Mammary epithelial cell (primary cell): ENCODE measurements around the gene SNTG2.

Source experiments
- CTCF ChIP-seq, 2 donors: IDR thresholded peaks in 1 of 2; conservative IDR thresholded peaks in 1 of 2; 2 replicates each; pipeline ENCODE4 v1.5.1; 2011 to 2012; ENCODE audit warnings: inconsistent platforms in 2 of 2, low read length in 2 of 2, mild to moderate bottlenecking in 2 of 2, control low read depth in 1 of 2, low read depth in 1 of 2; ENCODE audit not compliant: insufficient read depth in 1 of 2; ENCODE audit errors: extremely low read depth in 1 of 2
- EZH2 ChIP-seq: IDR thresholded peaks from 2 replicates; pipeline ENCODE4 v1.6.1; 2012; ENCODE audit warnings: low read length, inconsistent platforms, borderline replicate concordance

- TF ChIP-seq EZH2, result no peak
- TF ChIP-seq CTCF (conservative IDR thresholded peaks at IDR 0.05 in 1 of 2, IDR thresholded peaks at IDR 0.05 in 1 of 2; ENCODE audit: extremely low read depth in 1 of 2, insufficient read depth in 1 of 2, low read depth in 1 of 2, low read length in 2 of 2), result no peak
Measured at GRCh38 chr2:929011-929735, 21.5 kb upstream of the SNTG2 start.
